HEK293 (cell line): ENCODE results near the gene TSC22D3.

Experiments used
- CTCF ChIA-PET: fragments of 350-600 bp; formaldehyde crosslinking; extraction: SDS; loops from one replicate; lab custom pipeline; 2021; ENCODE audit warnings: antibody characterized with exemption; lab: Yijun Ruan, JAX
- POLR2A ChIA-PET: fragments of 300-600 bp; formaldehyde crosslinking; extraction: SDS; loops from one replicate; lab custom pipeline; 2020; ENCODE audit warnings: antibody characterized with exemption, inconsistent platforms; lab: Yijun Ruan, JAX
- H3K27ac ChIP-seq: fragments of 200-500 bp; sonication (Bioruptor generic); 2 replicates; pipeline ENCODE4 v1.5.1; 2014; ENCODE audit warnings: low read depth, low read length, control low read depth, inconsistent platforms; ENCODE audit errors: extremely low read depth
- H3K36me3 ChIP-seq, 2 experiments: fragments of 200-500 bp in 1 of 2; sonication (Bioruptor generic) in 1 of 2; 1 replicate in 1 of 2; 2 replicates in 1 of 2; pipeline ENCODE4 v1.5.1; 2014 to 2017; ENCODE audit warnings: inconsistent platforms in 2 of 2, low read length in 2 of 2; ENCODE audit not compliant: control insufficient read depth in 2 of 2, insufficient read depth in 1 of 2
- H3K4me1 ChIP-seq: fragments of 200-500 bp; sonication (Bioruptor generic); 2 replicates; pipeline ENCODE4 v1.5.1; 2014; ENCODE audit warnings: mild to moderate bottlenecking, low read length, inconsistent platforms; ENCODE audit not compliant: control insufficient read depth, insufficient read depth
- H3K4me3 ChIP-seq: 2 replicates; pipeline ENCODE4 v1.5.1; 2011; ENCODE audit warnings: low read depth, mild to moderate bottlenecking, control low read depth, low read length, moderate library complexity
- H3K9me3 ChIP-seq: fragments of 200-500 bp; sonication (Bioruptor generic); 2 replicates; pipeline ENCODE4 v1.5.1; 2014; ENCODE audit warnings: low read depth, low read length, inconsistent platforms; ENCODE audit not compliant: control insufficient read depth, insufficient read depth
- GLIS1 ChIP-seq: fragments of 450-650 bp; formaldehyde crosslinking; IDR thresholded peaks from 2 replicates; pipeline ENCODE4 v1.5.1; 2016; ENCODE audit warnings: missing biosample characterization, missing genetic modification characterization
- KLF10 ChIP-seq: fragments of 450-650 bp; IDR thresholded peaks from 2 replicates; pipeline ENCODE4 v1.5.1; 2018; ENCODE audit warnings: missing biosample characterization, mild to moderate bottlenecking, missing genetic modification characterization
- KLF9 ChIP-seq: fragments of 450-650 bp; formaldehyde crosslinking; IDR thresholded peaks from 2 replicates; pipeline ENCODE4 v1.5.1; 2016; ENCODE audit warnings: missing biosample characterization, missing genetic modification characterization, low read depth
- MYNN ChIP-seq: fragments of 450-650 bp; formaldehyde crosslinking; IDR thresholded peaks from 2 replicates; pipeline ENCODE4 v1.5.1; 2016; ENCODE audit warnings: missing biosample characterization, missing genetic modification characterization, borderline replicate concordance
- TRIM28 ChIP-seq: IDR thresholded peaks from 2 replicates; pipeline ENCODE4 v1.6.1; 2011; ENCODE audit warnings: low read length, control low read depth, borderline replicate concordance
- YY2 ChIP-seq: fragments of 450-650 bp; formaldehyde crosslinking; IDR thresholded peaks from 2 replicates; pipeline ENCODE4 v1.5.1; 2016; ENCODE audit warnings: missing biosample characterization, missing genetic modification characterization
- ZBTB8A ChIP-seq: fragments of 450-650 bp; formaldehyde crosslinking; IDR thresholded peaks from 2 replicates; pipeline ENCODE4 v1.5.1; 2016; ENCODE audit warnings: missing biosample characterization, missing genetic modification characterization
- ZNF112 ChIP-seq: fragments of 450-650 bp; formaldehyde crosslinking; IDR thresholded peaks from 2 replicates; pipeline ENCODE4 v1.5.0; 2017; ENCODE audit warnings: missing biosample characterization, missing genetic modification characterization
- ZNF274 ChIP-seq, 2 experiments: fragments of 200-500 bp in 1 of 2; fragments of 450-650 bp in 1 of 2; sonication (Bioruptor generic) in 1 of 2; formaldehyde crosslinking in 1 of 2; IDR thresholded peaks; 2 replicates each; pipeline versions ENCODE4 v1.5.1 to v1.6.1; 2014 to 2016; ENCODE audit warnings: borderline replicate concordance in 1 of 2, inconsistent platforms in 1 of 2, low read length in 1 of 2, missing biosample characterization in 1 of 2, missing genetic modification characterization in 1 of 2
- ZNF324 ChIP-seq: fragments of 450-650 bp; formaldehyde crosslinking; IDR thresholded peaks from 2 replicates; pipeline ENCODE4 v1.5.1; 2016; ENCODE audit warnings: missing biosample characterization, missing genetic modification characterization
- ZNF416 ChIP-seq: fragments of 450-650 bp; formaldehyde crosslinking; IDR thresholded peaks from 2 replicates; pipeline ENCODE4 v1.5.1; 2016; ENCODE audit warnings: missing biosample characterization, missing genetic modification characterization
- ZNF548 ChIP-seq: fragments of 450-650 bp; formaldehyde crosslinking; IDR thresholded peaks from 2 replicates; pipeline ENCODE4 v1.5.1; 2016; ENCODE audit warnings: missing biosample characterization, missing genetic modification characterization
- ZNF560 ChIP-seq: fragments of 450-650 bp; formaldehyde crosslinking; IDR thresholded peaks from 2 replicates; pipeline ENCODE4 v1.5.1; 2017; ENCODE audit warnings: missing biosample characterization, missing genetic modification characterization, borderline replicate concordance
- ZNF629 ChIP-seq: fragments of 450-650 bp; formaldehyde crosslinking; IDR thresholded peaks from 2 replicates; pipeline ENCODE4 v1.5.1; 2017; ENCODE audit warnings: missing biosample characterization, missing genetic modification characterization
- ZNF707 ChIP-seq: fragments of 450-650 bp; formaldehyde crosslinking; IDR thresholded peaks from 2 replicates; pipeline ENCODE4 v1.5.1; 2016; ENCODE audit warnings: missing biosample characterization, missing genetic modification characterization
- ZNF776 ChIP-seq: fragments of 450-650 bp; formaldehyde crosslinking; IDR thresholded peaks from 2 replicates; pipeline ENCODE4 v1.5.0; 2017; ENCODE audit warnings: missing biosample characterization, missing genetic modification characterization, borderline replicate concordance
- ZNF830 ChIP-seq: fragments of 450-650 bp; IDR thresholded peaks from 2 replicates; pipeline ENCODE4 v1.5.0; 2018; ENCODE audit warnings: missing biosample characterization, missing genetic modification characterization, low read depth, mild to moderate bottlenecking, moderate library complexity
- ZNF837 ChIP-seq: fragments of 450-650 bp; formaldehyde crosslinking; IDR thresholded peaks from 2 replicates; pipeline ENCODE4 v1.5.1; 2016; ENCODE audit warnings: missing biosample characterization, missing genetic modification characterization
- TF ChIP-seq, protein P1 (sequence below): fragments of 450-650 bp; formaldehyde crosslinking; IDR thresholded peaks from 2 replicates; pipeline ENCODE4 v1.5.0; 2017; ENCODE audit warnings: missing biosample characterization, missing genetic modification characterization, borderline replicate concordance
- TF ChIP-seq, protein P2 (sequence below): fragments of 450-650 bp; formaldehyde crosslinking; IDR thresholded peaks from 2 replicates; pipeline ENCODE4 v1.5.1; 2016; ENCODE audit warnings: missing biosample characterization, missing genetic modification characterization, borderline replicate concordance
- TF ChIP-seq, protein P3 (sequence below): fragments of 450-650 bp; IDR thresholded peaks from 2 replicates; pipeline ENCODE4 v1.5.1; 2018; ENCODE audit warnings: missing biosample characterization, mild to moderate bottlenecking, missing genetic modification characterization
- TF ChIP-seq, protein P4 (sequence below): fragments of 450-650 bp; formaldehyde crosslinking; IDR thresholded peaks from 2 replicates; pipeline ENCODE4 v1.5.1; 2016; ENCODE audit warnings: missing biosample characterization, missing genetic modification characterization, low read depth

The TSC22D3 gene

DNA sequence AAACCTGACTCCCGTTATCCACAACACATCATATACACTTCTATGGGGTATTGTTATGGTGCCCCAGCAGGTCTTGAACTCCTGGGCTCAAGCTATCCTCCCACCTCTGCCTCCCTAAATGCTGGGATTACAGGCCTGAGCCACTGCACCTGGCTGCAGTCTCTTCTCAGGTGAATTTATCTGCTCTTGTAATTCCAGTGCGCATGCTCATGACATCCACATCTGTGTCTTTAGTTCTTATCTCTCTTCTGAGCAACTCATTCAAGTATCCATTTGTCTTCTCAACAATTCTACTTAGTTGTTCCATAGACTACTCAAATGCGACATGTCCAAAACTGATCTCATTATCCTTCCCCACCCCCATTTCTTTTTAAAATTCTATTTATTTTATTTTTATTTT lies 29.6 kb upstream of the TSC22D3 start:
- Histone ChIP-seq H3K4me3 (no peak overlapping the region), H3K36me3 (no peaks in the 10 kb centered on the region), H3K4me1 (no peaks in the 10 kb centered on the region), H3K27ac (no peak overlapping the region), H3K9me3 (peaks cover 7% of the 10 kb centered on the region)
- ChIA-PET POLR2A (no interaction called here), CTCF (no interaction called here)
- no peak for TF ChIP-seq KLF10
- TF ChIP-seq, protein P1, sequence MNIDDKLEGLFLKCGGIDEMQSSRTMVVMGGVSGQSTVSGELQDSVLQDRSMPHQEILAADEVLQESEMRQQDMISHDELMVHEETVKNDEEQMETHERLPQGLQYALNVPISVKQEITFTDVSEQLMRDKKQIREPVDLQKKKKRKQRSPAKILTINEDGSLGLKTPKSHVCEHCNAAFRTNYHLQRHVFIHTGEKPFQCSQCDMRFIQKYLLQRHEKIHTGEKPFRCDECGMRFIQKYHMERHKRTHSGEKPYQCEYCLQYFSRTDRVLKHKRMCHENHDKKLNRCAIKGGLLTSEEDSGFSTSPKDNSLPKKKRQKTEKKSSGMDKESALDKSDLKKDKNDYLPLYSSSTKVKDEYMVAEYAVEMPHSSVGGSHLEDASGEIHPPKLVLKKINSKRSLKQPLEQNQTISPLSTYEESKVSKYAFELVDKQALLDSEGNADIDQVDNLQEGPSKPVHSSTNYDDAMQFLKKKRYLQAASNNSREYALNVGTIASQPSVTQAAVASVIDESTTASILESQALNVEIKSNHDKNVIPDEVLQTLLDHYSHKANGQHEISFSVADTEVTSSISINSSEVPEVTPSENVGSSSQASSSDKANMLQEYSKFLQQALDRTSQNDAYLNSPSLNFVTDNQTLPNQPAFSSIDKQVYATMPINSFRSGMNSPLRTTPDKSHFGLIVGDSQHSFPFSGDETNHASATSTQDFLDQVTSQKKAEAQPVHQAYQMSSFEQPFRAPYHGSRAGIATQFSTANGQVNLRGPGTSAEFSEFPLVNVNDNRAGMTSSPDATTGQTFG, result no peak
- no peak for TF ChIP-seq TRIM28
- no peak for TF ChIP-seq ZNF416 (tag by site-specific recombination)
- TF ChIP-seq ZNF776 (tag by site-specific recombination), result no peak
- no peak for TF ChIP-seq YY2 (tag by site-specific recombination)
- TF ChIP-seq ZNF837 (tag by site-specific recombination), result no peak

DNA sequence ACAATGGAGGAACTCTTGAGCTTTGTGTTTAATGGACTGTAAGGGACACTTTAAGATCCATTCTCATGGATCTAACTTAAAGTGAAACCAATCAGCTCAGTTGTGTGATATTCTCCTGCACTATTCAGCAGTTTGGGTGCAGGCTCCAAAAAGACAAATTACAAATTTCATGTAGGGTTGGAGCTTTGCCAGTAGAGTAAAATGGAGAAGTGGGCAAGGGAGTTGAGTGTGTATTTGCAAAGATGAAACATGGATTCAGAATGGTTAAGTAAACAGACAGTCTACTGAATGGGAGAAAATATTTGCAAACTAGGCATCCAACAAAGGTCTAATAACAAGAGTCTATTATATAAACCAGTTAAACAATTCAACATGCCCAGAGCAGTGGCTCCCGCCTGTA lies 28.8 kb upstream of the TSC22D3 start:
- Histone ChIP-seq H3K9me3 (peaks cover 8% of the 10 kb centered on the region), H3K27ac (no peak overlapping the region), H3K4me1 (no peaks in the 10 kb centered on the region), H3K36me3 (no peaks in the 10 kb centered on the region), H3K4me3 (no peak overlapping the region)
- CTCF ChIA-PET, result interaction anchor here (0.7 kb wide), 1 partner anchor 42 kb away, joined by 3 read pairs; no protein-coding TSS in a partner anchor
- TF ChIP-seq ZNF830 (no peak), ZNF324 (tag by site-specific recombination) (no peak), GLIS1 (tag by site-specific recombination) (no peak), ZNF560 (tag by site-specific recombination) (no peak)
- POLR2A ChIA-PET, result no interaction called here

DNA sequence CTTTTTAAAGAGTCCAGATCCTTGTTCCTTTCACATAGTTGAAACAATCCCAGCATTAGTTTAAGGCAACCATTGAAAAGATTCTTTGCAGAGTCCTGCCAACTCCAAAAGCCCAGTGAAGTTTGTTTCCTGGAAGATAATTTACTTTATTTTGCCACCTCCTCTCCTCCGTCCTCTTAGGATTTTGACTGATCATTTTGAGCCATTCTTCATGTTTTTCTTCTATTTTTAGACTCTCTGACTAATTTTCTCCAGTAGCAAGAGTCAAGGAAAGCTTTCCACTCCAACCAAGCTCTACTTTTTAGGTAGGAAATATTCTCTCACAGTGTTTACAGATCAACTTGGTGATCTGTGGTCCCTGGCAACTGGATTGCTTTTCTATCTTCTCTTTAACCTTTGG lies 12.2 kb upstream of the TSC22D3 start:
- CTCF ChIA-PET, result interaction anchor here (0.9 kb wide), 1 partner anchor 10 kb away, joined by 3 read pairs; the partner anchor contains the start of gene NCBP2L

DNA sequence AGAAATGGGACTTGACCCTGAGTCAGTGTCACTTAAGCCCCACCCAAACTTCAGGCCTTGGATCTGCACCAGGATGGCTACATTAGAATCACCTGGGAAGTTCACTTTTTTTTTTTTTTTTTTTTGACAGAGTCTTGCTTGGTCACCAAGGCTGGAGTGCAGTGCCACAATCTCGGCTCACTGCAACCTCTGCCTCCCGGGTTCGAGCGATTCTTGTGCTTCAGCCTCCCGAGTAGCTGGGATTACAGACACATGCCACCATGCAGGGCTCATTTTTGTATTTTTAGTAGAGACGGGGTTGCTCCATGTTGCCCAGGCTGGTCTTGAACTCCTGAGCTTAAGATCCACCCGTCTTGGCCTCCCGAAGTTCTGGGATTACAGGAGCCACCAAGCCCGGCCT lies 4.9 kb upstream of the TSC22D3 start:
- POLR2A ChIA-PET, result no interaction called here
- no peak for TF ChIP-seq ZBTB8A (tag by site-specific recombination)
- TF ChIP-seq ZNF112 (tag by site-specific recombination), result no peak
- no peak for TF ChIP-seq ZNF548 (tag by site-specific recombination)
- no peak for TF ChIP-seq ZNF707 (tag by site-specific recombination)
- TF ChIP-seq, protein P2, sequence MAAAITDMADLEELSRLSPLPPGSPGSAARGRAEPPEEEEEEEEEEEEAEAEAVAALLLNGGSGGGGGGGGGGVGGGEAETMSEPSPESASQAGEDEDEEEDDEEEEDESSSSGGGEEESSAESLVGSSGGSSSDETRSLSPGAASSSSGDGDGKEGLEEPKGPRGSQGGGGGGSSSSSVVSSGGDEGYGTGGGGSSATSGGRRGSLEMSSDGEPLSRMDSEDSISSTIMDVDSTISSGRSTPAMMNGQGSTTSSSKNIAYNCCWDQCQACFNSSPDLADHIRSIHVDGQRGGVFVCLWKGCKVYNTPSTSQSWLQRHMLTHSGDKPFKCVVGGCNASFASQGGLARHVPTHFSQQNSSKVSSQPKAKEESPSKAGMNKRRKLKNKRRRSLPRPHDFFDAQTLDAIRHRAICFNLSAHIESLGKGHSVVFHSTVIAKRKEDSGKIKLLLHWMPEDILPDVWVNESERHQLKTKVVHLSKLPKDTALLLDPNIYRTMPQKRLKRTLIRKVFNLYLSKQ (tag by site-specific recombination), result no peak
- TF ChIP-seq, protein P3, sequence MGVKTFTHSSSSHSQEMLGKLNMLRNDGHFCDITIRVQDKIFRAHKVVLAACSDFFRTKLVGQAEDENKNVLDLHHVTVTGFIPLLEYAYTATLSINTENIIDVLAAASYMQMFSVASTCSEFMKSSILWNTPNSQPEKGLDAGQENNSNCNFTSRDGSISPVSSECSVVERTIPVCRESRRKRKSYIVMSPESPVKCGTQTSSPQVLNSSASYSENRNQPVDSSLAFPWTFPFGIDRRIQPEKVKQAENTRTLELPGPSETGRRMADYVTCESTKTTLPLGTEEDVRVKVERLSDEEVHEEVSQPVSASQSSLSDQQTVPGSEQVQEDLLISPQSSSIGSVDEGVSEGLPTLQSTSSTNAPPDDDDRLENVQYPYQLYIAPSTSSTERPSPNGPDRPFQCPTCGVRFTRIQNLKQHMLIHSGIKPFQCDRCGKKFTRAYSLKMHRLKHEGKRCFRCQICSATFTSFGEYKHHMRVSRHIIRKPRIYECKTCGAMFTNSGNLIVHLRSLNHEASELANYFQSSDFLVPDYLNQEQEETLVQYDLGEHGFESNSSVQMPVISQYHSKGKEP (tag by site-specific recombination), result no peak
- no peak for TF ChIP-seq ZNF629
- TF ChIP-seq KLF9 (tag by site-specific recombination), result no peak
- TF ChIP-seq, protein P4, sequence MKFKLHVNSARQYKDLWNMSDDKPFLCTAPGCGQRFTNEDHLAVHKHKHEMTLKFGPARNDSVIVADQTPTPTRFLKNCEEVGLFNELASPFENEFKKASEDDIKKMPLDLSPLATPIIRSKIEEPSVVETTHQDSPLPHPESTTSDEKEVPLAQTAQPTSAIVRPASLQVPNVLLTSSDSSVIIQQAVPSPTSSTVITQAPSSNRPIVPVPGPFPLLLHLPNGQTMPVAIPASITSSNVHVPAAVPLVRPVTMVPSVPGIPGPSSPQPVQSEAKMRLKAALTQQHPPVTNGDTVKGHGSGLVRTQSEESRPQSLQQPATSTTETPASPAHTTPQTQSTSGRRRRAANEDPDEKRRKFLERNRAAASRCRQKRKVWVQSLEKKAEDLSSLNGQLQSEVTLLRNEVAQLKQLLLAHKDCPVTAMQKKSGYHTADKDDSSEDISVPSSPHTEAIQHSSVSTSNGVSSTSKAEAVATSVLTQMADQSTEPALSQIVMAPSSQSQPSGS (tag by site-specific recombination), result no peak

More for the DNA sequence above, 12.2 kb upstream of the TSC22D3 start:
- no peak for TF ChIP-seq ZNF274 (IDR thresholded peaks at IDR 0.05; ENCODE audit: low read length)
- TF ChIP-seq ZNF274 (tag by site-specific recombination; IDR thresholded peaks at IDR 0.05; ENCODE audit: borderline replicate concordance), result no peak
- no peak for TF ChIP-seq MYNN (tag by site-specific recombination)
- H3K4me3 ChIP-seq, result no peak overlapping the region
- POLR2A ChIA-PET, result no interaction called here
- no peaks in the 10 kb centered on the region for H3K4me1 ChIP-seq
- no peak overlapping the region for H3K27ac ChIP-seq
- H3K9me3 ChIP-seq, result no peaks in the 10 kb centered on the region
- no peaks in the 10 kb centered on the region for H3K36me3 ChIP-seq

More for the DNA sequence above, 4.9 kb upstream of the TSC22D3 start:
- Histone ChIP-seq H3K9me3 (no peaks in the 10 kb centered on the region), H3K36me3 (no peaks in the 10 kb centered on the region), H3K27ac (no peak overlapping the region), H3K4me3 (no peak overlapping the region), H3K4me1 (peaks cover 3% of the 10 kb centered on the region; the same call in 1 of the 2 replicates)
- CTCF ChIA-PET, result interaction anchor here (0.5 to 7.3 kb wide), 8 partner anchors 44 to 450 kb away, joined by 3 to 155 read pairs (median 3); no protein-coding TSS in a partner anchor
